ENCODE measurements around the gene EME2. TPM values are rescaled to one million over a fixed set of nuclear protein-coding genes. Genes with fewer than 3 reads are reported as not detected.
A peak's percentile ranks its signal among the peaks of the same experiment; 100 is the strongest.

Gene EME2
- total and polyA plus RNA-seq, 2 donors from 2014 or later: 5.1 to 23.8 TPM

- intact Hi-C loops (cut with DNase I): no loop called here
- H3K36me3 ChIP-seq (ENCODE audit: control insufficient read depth in 2 of 3, insufficient read depth in 3 of 3, low read length in 3 of 3): peaks cover 2 to 9% (median 4%) of the 10 kb centered on the region in 3 donors
- FAIRE-seq: no peak
- no peak overlapping the region for H3K27ac ChIP-seq (ENCODE audit: low read depth in 2 of 2, low read length in 2 of 2)
- no peak for DNase-seq
- TF ChIP-seq CTCF (IDR thresholded peaks at IDR 0.05; ENCODE audit: borderline replicate concordance, extremely low read depth, insufficient read depth): no peak
- no peak overlapping the region for H3K9ac ChIP-seq (ENCODE audit: low read length in 3 of 3)
- peaks cover 0 to 30% (median 14%) of the 10 kb centered on the region in 3 donors for H3K4me1 ChIP-seq (ENCODE audit: control insufficient read depth in 2 of 3, insufficient read depth in 2 of 3, low read depth in 1 of 3, low read length in 3 of 3)
- no peaks in the 10 kb centered on the region for H3K9me3 ChIP-seq (ENCODE audit: control insufficient read depth in 2 of 3, insufficient read depth in 1 of 3, low read length in 3 of 3)
- H3K27me3 ChIP-seq (ENCODE audit: control insufficient read depth, insufficient read depth, low read length): no peaks in the 10 kb centered on the region
- H3K4me3 ChIP-seq (ENCODE audit: low read length in 3 of 3): no peak overlapping the region
Measured at GRCh38 chr16:1776672-1776955, 4.0 kb downstream of the EME2 start.

GRCh38 chr16:1776991-1777374 lies 4.4 kb downstream of the EME2 start:
- Histone ChIP-seq H3K4me1 (ENCODE audit: control insufficient read depth in 2 of 3, insufficient read depth in 2 of 3, low read depth in 1 of 3, low read length in 3 of 3) (peaks cover 0 to 29% (median 14%) of the 10 kb centered on the region in 3 donors), H3K27me3 (ENCODE audit: control insufficient read depth, insufficient read depth, low read length) (no peaks in the 10 kb centered on the region), H3K9me3 (ENCODE audit: control insufficient read depth in 2 of 3, insufficient read depth in 1 of 3, low read length in 3 of 3) (no peaks in the 10 kb centered on the region), H3K36me3 (ENCODE audit: control insufficient read depth in 2 of 3, insufficient read depth in 3 of 3, low read length in 3 of 3) (peaks cover 2 to 9% (median 4%) of the 10 kb centered on the region in 3 donors), H3K27ac (ENCODE audit: low read depth in 2 of 2, low read length in 2 of 2) (no peak overlapping the region), H3K9ac (ENCODE audit: low read length in 3 of 3) (no peak overlapping the region), H3K4me3 (ENCODE audit: low read length in 3 of 3) (no peak overlapping the region)
- intact Hi-C loops (cut with DNase I): no loop called here
- no peak for FAIRE-seq
- DNase-seq: peak in 1 of 5 donors; percentile 41
- TF ChIP-seq CTCF (IDR thresholded peaks at IDR 0.05; ENCODE audit: borderline replicate concordance, extremely low read depth, insufficient read depth): no peak

- DNase-seq (peak in 1 of 5 donors; percentile 40), FAIRE-seq (no peak)
- Histone ChIP-seq H3K27ac (ENCODE audit: low read depth in 2 of 2, low read length in 2 of 2) (no peak overlapping the region), H3K36me3 (ENCODE audit: control insufficient read depth in 2 of 3, insufficient read depth in 3 of 3, low read length in 3 of 3) (peaks cover 2 to 9% (median 4%) of the 10 kb centered on the region in 3 donors), H3K9me3 (ENCODE audit: control insufficient read depth in 2 of 3, insufficient read depth in 1 of 3, low read length in 3 of 3) (no peaks in the 10 kb centered on the region), H3K4me3 (ENCODE audit: low read length in 3 of 3) (no peak overlapping the region), H3K27me3 (ENCODE audit: control insufficient read depth, insufficient read depth, low read length) (no peaks in the 10 kb centered on the region), H3K4me1 (ENCODE audit: control insufficient read depth in 2 of 3, insufficient read depth in 2 of 3, low read depth in 1 of 3, low read length in 3 of 3) (peaks cover 0 to 24% (median 14%) of the 10 kb centered on the region in 3 donors), H3K9ac (ENCODE audit: low read length in 3 of 3) (no peak overlapping the region)
- no peak for TF ChIP-seq CTCF (IDR thresholded peaks at IDR 0.05; ENCODE audit: borderline replicate concordance, extremely low read depth, insufficient read depth)
- intact Hi-C loops (cut with DNase I): no loop called here
Measured at GRCh38 chr16:1777375-1778199, 5.0 kb downstream of the EME2 start.

All from kidney (tissue), 14 donors.